H1 (cell line): ENCODE results near the gene PHTF2. TPM values are rescaled to one million over a fixed set of nuclear protein-coding genes. Genes with fewer than 3 reads are reported as not detected.

ENCODE experiments used
- CTCF ChIA-PET: fragments of 300-600 bp; sonication (Branson Sonifier 250); formaldehyde crosslinking; loops from one replicate; lab custom pipeline; 2021; ENCODE audit not compliant: partially characterized antibody; lab: Charles Lee
- POLR2A ChIA-PET: fragments of 300-600 bp; sonication (Branson Sonifier 250); formaldehyde crosslinking; loops from one replicate; lab custom pipeline; 2021; ENCODE audit warnings: inconsistent platforms; ENCODE audit not compliant: partially characterized antibody; lab: Charles Lee
- DNase-seq, 2 experiments: peaks; one replicate each; pipeline versions ENCODE4 v3.0.0 to v3.0.0-alpha.2; 2010 to 2022; ENCODE audit warnings: low spot score in 2 of 2, low read depth in 1 of 2, mixed read lengths in 1 of 2
- FAIRE-seq: peaks from 2 replicates; lab custom pipeline; 2011; peaks lifted over from hg19 to GRCh38; lab: Jason Lieb, UNC
- H2AFZ ChIP-seq: 2 replicates; pipeline ENCODE4 v1.8.1; 2012; ENCODE audit warnings: low read length, inconsistent platforms
- H2AK5ac ChIP-seq: 2 replicates; pipeline ENCODE4 v1.6.1; 2013; ENCODE audit warnings: low read depth, low read length
- H2BK120ac ChIP-seq: replicated peaks from 2 replicates; pipeline ENCODE3; 2013; ENCODE audit warnings: low read depth, low read length, inconsistent platforms
- H2BK12ac ChIP-seq: 2 replicates; pipeline ENCODE4 v1.6.1; 2013; ENCODE audit warnings: low read depth, low read length
- H2BK15ac ChIP-seq: 2 replicates; pipeline ENCODE4 v1.6.1; 2013; ENCODE audit warnings: low read length
- H2BK20ac ChIP-seq: 2 replicates; pipeline ENCODE4 v1.6.1; 2013; ENCODE audit warnings: low read length
- H2BK5ac ChIP-seq: 2 replicates; pipeline ENCODE4 v1.6.1; 2013; ENCODE audit warnings: low read depth, low read length
- H3K14ac ChIP-seq: 2 replicates; pipeline ENCODE4 v1.6.1; 2013; ENCODE audit warnings: inconsistent platforms; ENCODE audit not compliant: insufficient read length
- H3K18ac ChIP-seq: 2 replicates; pipeline ENCODE4 v1.6.1; 2013; ENCODE audit warnings: low read length; ENCODE audit errors: extremely low read depth
- H3K23ac ChIP-seq: 2 replicates; pipeline ENCODE4 v1.6.1; 2013; ENCODE audit warnings: inconsistent platforms; ENCODE audit not compliant: insufficient read length
- H3K23me2 ChIP-seq: 2 replicates; pipeline ENCODE4 v1.6.1; 2013; ENCODE audit warnings: low read depth, low read length
- H3K27ac ChIP-seq: 2 replicates; pipeline ENCODE4 v1.6.1; 2011; ENCODE audit warnings: low read depth, low read length, inconsistent platforms
- H3K27me3 ChIP-seq, 4 experiments: replicated peaks in 1 of 4; 1 replicate in 1 of 4; 2 replicates in 3 of 4; pipeline versions ENCODE4 v1.6.1 to v1.8.1; 2011 to 2013; ENCODE audit warnings: low read length in 3 of 4, mild to moderate bottlenecking in 3 of 4, inconsistent platforms in 2 of 4, mixed read lengths in 2 of 4, moderate library complexity in 1 of 4; ENCODE audit not compliant: control insufficient read depth in 3 of 4, insufficient read depth in 3 of 4; ENCODE audit errors: extremely low read depth in 1 of 4
- H3K36me3 ChIP-seq, 4 experiments: 2 replicates each; pipeline versions ENCODE4 v1.6.1 to v1.8.1; 2011 to 2013; ENCODE audit warnings: mild to moderate bottlenecking in 4 of 4, low read length in 3 of 4, moderate library complexity in 2 of 4, control low read depth in 1 of 4, inconsistent platforms in 1 of 4; ENCODE audit not compliant: insufficient read depth in 4 of 4, control insufficient read depth in 2 of 4
- H3K4ac ChIP-seq: replicated peaks from 2 replicates; pipeline ENCODE3; 2013; ENCODE audit warnings: low read length, low read depth, mixed read lengths, inconsistent platforms; ENCODE audit not compliant: insufficient read length
- H3K4me1 ChIP-seq, 4 experiments: replicated peaks in 1 of 4; 1 replicate in 1 of 4; 2 replicates in 3 of 4; pipeline versions ENCODE4 v1.6.1 to v1.8.1; 2011 to 2013; ENCODE audit warnings: low read length in 3 of 4, inconsistent platforms in 2 of 4, mixed read lengths in 1 of 4; ENCODE audit not compliant: insufficient read depth in 4 of 4, control insufficient read depth in 3 of 4
- H3K4me2 ChIP-seq, 2 experiments: 2 replicates each; pipeline versions ENCODE4 v1.6.1 to v1.8.1; 2011 to 2013; ENCODE audit warnings: low read depth in 2 of 2, low read length in 2 of 2, control low read depth in 1 of 2, inconsistent platforms in 1 of 2, mild to moderate bottlenecking in 1 of 2; ENCODE audit not compliant: insufficient read depth in 1 of 2
- H3K4me3 ChIP-seq, 4 experiments: fragments of 200-600, 300-600 bp in 1 of 4; sonication (generic), shearing (Covaris generic), sonication (Bioruptor Twin) in 1 of 4; 2 replicates each; pipeline versions ENCODE4 v1.5.1 to v1.8.1; 2011 to 2016; ENCODE audit warnings: low read length in 4 of 4, low read depth in 3 of 4, control low read depth in 2 of 4, inconsistent platforms in 2 of 4, mild to moderate bottlenecking in 2 of 4, mixed read lengths in 1 of 4, moderate library complexity in 1 of 4; ENCODE audit not compliant: insufficient read depth in 2 of 4; ENCODE audit errors: extremely low read depth in 1 of 4
- H3K56ac ChIP-seq: replicated peaks from 2 replicates; pipeline ENCODE3; 2013; ENCODE audit warnings: low read depth, mild to moderate bottlenecking, mixed read lengths, low read length, inconsistent platforms; ENCODE audit not compliant: insufficient read length
- H3K79me1 ChIP-seq: 2 replicates; pipeline ENCODE4 v1.6.1; 2013; ENCODE audit warnings: low read depth, low read length, control low read depth
- H3K79me2 ChIP-seq, 2 experiments: 2 replicates each; pipeline versions ENCODE4 v1.6.1 to v1.8.1; 2012 to 2013; ENCODE audit warnings: low read length in 2 of 2, mild to moderate bottlenecking in 2 of 2, inconsistent platforms in 1 of 2; ENCODE audit not compliant: insufficient read depth in 2 of 2, control insufficient read depth in 1 of 2
- H3K9ac ChIP-seq, 4 experiments: replicated peaks in 1 of 4; 1 replicate in 1 of 4; 2 replicates in 3 of 4; pipeline versions ENCODE4 v1.6.1 to v1.8.1; 2011 to 2013; ENCODE audit warnings: low read depth in 3 of 4, low read length in 3 of 4, control low read depth in 2 of 4, mild to moderate bottlenecking in 2 of 4, moderate library complexity in 2 of 4, inconsistent platforms in 1 of 4; ENCODE audit errors: extremely low read depth in 1 of 4
- H3K9me3 ChIP-seq, 2 experiments: 2 replicates each; pipeline versions ENCODE4 v1.6.1 to v1.8.1; 2012 to 2013; ENCODE audit warnings: mild to moderate bottlenecking in 2 of 2, moderate library complexity in 2 of 2, control low read depth in 1 of 2, inconsistent platforms in 1 of 2, low read depth in 1 of 2, low read length in 1 of 2, mixed read lengths in 1 of 2; ENCODE audit not compliant: insufficient read depth in 2 of 2
- H4K20me1 ChIP-seq, 2 experiments: replicated peaks in 1 of 2; 2 replicates each; pipeline versions ENCODE3 to v1.8.1; 2011 to 2013; ENCODE audit warnings: inconsistent platforms in 2 of 2, low read length in 2 of 2, mild to moderate bottlenecking in 1 of 2; ENCODE audit not compliant: insufficient read depth in 2 of 2, control insufficient read depth in 1 of 2
- H4K5ac ChIP-seq: 2 replicates; pipeline ENCODE4 v1.6.1; 2013; ENCODE audit warnings: low read length, low read depth, mixed read lengths, inconsistent platforms; ENCODE audit not compliant: insufficient read length
- H4K8ac ChIP-seq: 2 replicates; pipeline ENCODE4 v1.8.0; 2013; ENCODE audit warnings: mild to moderate bottlenecking, moderate library complexity, low read length, inconsistent platforms; ENCODE audit not compliant: insufficient read depth; ENCODE audit errors: extremely low read depth
- H4K91ac ChIP-seq: replicated peaks from 2 replicates; pipeline ENCODE3; 2013; ENCODE audit warnings: low read length, mixed read lengths, inconsistent platforms; ENCODE audit not compliant: insufficient read length
- CEBPB ChIP-seq: IDR thresholded peaks from 2 replicates; pipeline ENCODE4 v1.6.1; 2012; ENCODE audit warnings: low read depth, low read length
- CHD1 ChIP-seq: IDR thresholded peaks from 2 replicates; pipeline ENCODE4 v1.6.1; 2012; ENCODE audit warnings: low read depth, low read length, improper control_type of control experiment
- CREB1 ChIP-seq: IDR thresholded peaks from 2 replicates; pipeline ENCODE4 v1.6.1; 2012; ENCODE audit warnings: inconsistent platforms
- CTBP2 ChIP-seq: IDR thresholded peaks from 2 replicates; pipeline ENCODE4 v1.7.0; 2011; ENCODE audit warnings: borderline replicate concordance, mild to moderate bottlenecking, moderate library complexity, mixed read lengths, low read length; ENCODE audit not compliant: insufficient read depth, insufficient read length
- FOSL1 ChIP-seq: IDR thresholded peaks from 2 replicates; pipeline ENCODE4 v1.6.1; 2011; ENCODE audit warnings: mild to moderate bottlenecking, low read depth, low read length, moderate library complexity; ENCODE audit not compliant: insufficient read depth
- GABPA ChIP-seq: IDR thresholded peaks from 2 replicates; pipeline ENCODE4 v1.6.1; 2011; ENCODE audit warnings: mild to moderate bottlenecking, low read length, moderate library complexity, borderline replicate concordance; ENCODE audit not compliant: insufficient read depth
- MAFK ChIP-seq: IDR thresholded peaks from 2 replicates; pipeline ENCODE4 v1.6.1; 2012; ENCODE audit warnings: low read depth, mild to moderate bottlenecking, improper control_type of control experiment, low read length
- NRF1 ChIP-seq: IDR thresholded peaks from 2 replicates; pipeline ENCODE4 v1.6.1; 2011; ENCODE audit warnings: mild to moderate bottlenecking, low read depth, low read length, improper control_type of control experiment
- POU5F1 ChIP-seq: IDR thresholded peaks from 2 replicates; pipeline ENCODE4 v1.6.1; 2011; ENCODE audit warnings: low read depth, mild to moderate bottlenecking, low read length, moderate library complexity
- RFX5 ChIP-seq: IDR thresholded peaks from 2 replicates; pipeline ENCODE4 v1.6.1; 2011; ENCODE audit warnings: low read depth, low read length, improper control_type of control experiment, borderline replicate concordance
- RXRA ChIP-seq: IDR thresholded peaks from 2 replicates; pipeline ENCODE4 v1.6.1; 2011; ENCODE audit warnings: low read depth, mild to moderate bottlenecking, low read length, moderate library complexity; ENCODE audit not compliant: insufficient read depth
- SAP30 ChIP-seq: fragments of 300-600 bp; sonication (generic); IDR thresholded peaks from 2 replicates; pipeline ENCODE4 v1.7.1; 2012; ENCODE audit warnings: low read length, moderate library complexity, mild to moderate bottlenecking, inconsistent platforms; ENCODE audit not compliant: insufficient read depth, insufficient replicate concordance
- SIN3A ChIP-seq, 2 experiments: IDR thresholded peaks in 1 of 2; conservative IDR thresholded peaks in 1 of 2; 2 replicates each; pipeline ENCODE4 v1.6.1; 2011 to 2012; ENCODE audit warnings: low read length in 2 of 2, improper control_type of control experiment in 1 of 2, low read depth in 1 of 2, mild to moderate bottlenecking in 1 of 2
- SIX5 ChIP-seq: IDR thresholded peaks from 2 replicates; pipeline ENCODE4 v1.6.1; 2011; ENCODE audit warnings: mild to moderate bottlenecking, low read depth, low read length
- WGBS, 2 experiments: shearing (Covaris generic) in 1 of 2; methylation state at CpG; one replicate each; pipeline versions ENCODE4 v1.1.6 to v1.1.7; 2013 to 2015; ENCODE audit warnings: low lambda C conversion rate in 2 of 2, mixed read lengths in 2 of 2, inconsistent platforms in 1 of 2, low coverage in 1 of 2, missing lambda C conversion rate in 1 of 2; ENCODE audit not compliant: insufficient replicate concordance in 2 of 2, insufficient coverage in 1 of 2, insufficient read length in 1 of 2; ENCODE audit errors: extremely low coverage in 1 of 2, missing lambda C conversion rate in 1 of 2; 5-methylcytosine and 5-hydroxymethylcytosine counted together
- polyA plus RNA-seq, 7 experiments: library from polyadenylated mRNA; depleted of rRNA in 3 of 7; stranded (reverse) in 5 of 7; unstranded in 2 of 7; fragments of >200 nt in 5 of 7; fragments of 200-250 nt in 2 of 7; gene quantifications; 1 replicate in 5 of 7; 2 replicates in 1 of 7; 4 replicates in 1 of 7; pipeline versions ENCODE4 v1.2.1 to v1.2.3, GENCODE V29; 2011 to 2013; ENCODE audit warnings: missing spikeins in 2 of 7, mixed read lengths in 2 of 7
- total RNA-seq: library from RNA; stranded (reverse); fragmentation: NEBNext Ultra II Directional; extraction: Animal tissue kit (Norgen Biotek cat#: 25700); gene quantifications from 2 replicates; pipeline ENCODE4 v1.2.1, GENCODE V29; 2021

The PHTF2 gene
- total and polyA plus RNA-seq, 2 of the 8 experiments (the other 6 are each of a cell fraction or from before 2014, with no cell fraction given), result 9.0 to 25.4 TPM

GRCh38 chr7:77881871-77882270, 83.3 kb downstream of the PHTF2 start:
- WGBS, 2 experiments, result 92% methylated on average over 2 of the region's 2 CpGs; no CpG with 5 or more reads in 1 of the 2 experiments
- no peak overlapping the region for H3K56ac ChIP-seq
- H3K4me3 ChIP-seq, result no peak overlapping the region
- no peak overlapping the region for H2BK12ac ChIP-seq
- no peaks in the 10 kb centered on the region for H3K79me2 ChIP-seq
- H2BK20ac ChIP-seq, result no peak overlapping the region
- H4K91ac ChIP-seq, result no peak overlapping the region
- peaks cover 0 to 1% of the 10 kb centered on the region in 2 experiments for H4K20me1 ChIP-seq
- no peak overlapping the region for H2AK5ac ChIP-seq
- H3K27me3 ChIP-seq, result peaks cover 0 to 1% (median 0%) of the 10 kb centered on the region in 4 experiments; a peak in 1 of 7 replicates
- H3K23ac ChIP-seq, result no peak overlapping the region
- no peak overlapping the region for H3K18ac ChIP-seq
- peaks cover 0 to 4% (median 2%) of the 10 kb centered on the region in 4 experiments; a peak in 1 of 7 replicates for H3K4me1 ChIP-seq
- ChIA-PET POLR2A (no interaction called here), CTCF (no interaction called here)
- no peaks in the 10 kb centered on the region for H3K23me2 ChIP-seq
- H4K8ac ChIP-seq, result no peak overlapping the region
- H3K4ac ChIP-seq, result no peak overlapping the region
- FAIRE-seq (no peak), DNase-seq (no peak)
- H3K27ac ChIP-seq, result no peak overlapping the region
- H2AFZ ChIP-seq, result no peak overlapping the region
- H3K4me2 ChIP-seq, result no peak overlapping the region
- H2BK15ac ChIP-seq, result no peak overlapping the region
- H4K5ac ChIP-seq, result no peak overlapping the region
- no peak overlapping the region for H3K14ac ChIP-seq
- no peaks in the 10 kb centered on the region for H3K9me3 ChIP-seq
- no peak overlapping the region for H2BK5ac ChIP-seq
- no peak overlapping the region for H3K9ac ChIP-seq
- H3K79me1 ChIP-seq, result no peaks in the 10 kb centered on the region
- no peaks in the 10 kb centered on the region for H3K36me3 ChIP-seq
- no peak overlapping the region for H2BK120ac ChIP-seq
- TF ChIP-seq CEBPB (no peak), SAP30 (no peak), POU5F1 (no peak), CHD1 (no peak), MAFK (no peak), FOSL1 (no peak), CTBP2 (no peak), RFX5 (no peak), CREB1 (no peak), SIX5 (no peak), GABPA (no peak), RXRA (no peak), NRF1 (no peak), SIN3A (conservative IDR thresholded peaks at IDR 0.05 in 1 of 2, IDR thresholded peaks at IDR 0.05 in 1 of 2; ENCODE audit: low read depth in 1 of 2, low read length in 2 of 2) (no peak)
